Islet of Langerhans (tissue), 1 donor: Measurements from ENCODE around the gene PARVB.
"Not testable (repeated sequence)": the region's sequence is repeated elsewhere in the genome, so short reads cannot be mapped to it uniquely, and the experiment has no call there.

Experiments used
- FAIRE-seq: peaks from one replicate; lab custom pipeline; 2011; peaks lifted over from hg19 to GRCh38; lab: Jason Lieb, UNC

Gene PARVB

DNA sequence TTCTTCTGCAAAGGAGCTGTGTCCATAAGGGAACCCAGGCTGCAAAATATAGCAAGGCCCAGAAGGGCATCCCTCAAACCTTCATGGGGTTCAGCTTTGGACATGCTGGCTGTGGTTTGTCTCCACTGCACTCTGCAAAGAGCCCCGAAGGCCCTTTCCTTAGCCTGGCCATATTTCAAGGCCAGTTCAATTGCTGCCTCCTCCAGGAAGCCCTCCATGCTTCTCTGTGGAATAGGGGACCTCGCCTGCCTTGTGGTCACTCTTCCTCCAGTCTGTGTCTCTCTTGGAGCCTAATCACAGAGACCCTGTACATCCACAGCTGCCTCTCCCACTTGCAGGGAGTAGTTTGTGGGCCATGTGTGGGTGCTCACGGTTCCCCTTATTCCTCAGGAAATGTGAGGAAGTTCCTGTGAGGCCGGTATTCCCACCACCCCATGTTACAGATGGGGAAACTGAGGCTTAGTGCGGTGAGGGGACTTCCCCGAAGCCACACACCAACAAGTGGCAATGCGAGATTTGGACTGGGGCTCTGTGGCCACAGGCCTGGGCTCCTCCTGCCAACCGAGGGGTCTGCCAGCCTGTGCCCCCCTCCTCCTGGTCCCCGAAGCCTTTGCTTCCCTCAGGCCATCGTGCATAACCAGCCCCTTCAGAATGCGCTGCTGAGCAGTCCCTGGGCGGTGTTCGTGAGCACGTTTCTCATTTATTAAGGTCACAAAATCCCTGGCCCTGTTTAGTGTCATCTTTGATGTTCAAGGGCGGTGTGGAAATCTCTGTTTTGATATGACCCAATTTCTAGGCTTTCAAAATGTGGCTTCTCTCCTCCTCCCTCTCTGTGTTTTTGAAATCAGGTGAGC is 65.8 kb downstream of the PARVB start:
- FAIRE-seq = no peak

DNA sequence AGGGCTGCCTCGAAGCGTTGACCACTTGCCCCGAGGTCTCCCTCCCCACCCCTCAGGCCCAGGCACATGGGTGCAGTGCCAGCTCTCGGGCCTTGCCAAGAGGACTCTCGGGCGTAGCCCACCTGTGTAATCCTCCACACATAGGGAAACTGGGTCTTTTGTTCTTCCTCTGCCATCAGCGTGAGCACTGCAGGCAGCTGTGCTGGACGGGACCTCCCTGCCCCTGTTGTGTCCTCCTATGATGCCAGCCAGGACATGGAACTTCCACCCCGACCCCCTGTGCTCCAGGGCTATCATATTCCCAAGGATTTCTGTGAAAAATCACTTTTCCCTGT is 66.4 kb downstream of the PARVB start:
- no peak for FAIRE-seq

DNA sequence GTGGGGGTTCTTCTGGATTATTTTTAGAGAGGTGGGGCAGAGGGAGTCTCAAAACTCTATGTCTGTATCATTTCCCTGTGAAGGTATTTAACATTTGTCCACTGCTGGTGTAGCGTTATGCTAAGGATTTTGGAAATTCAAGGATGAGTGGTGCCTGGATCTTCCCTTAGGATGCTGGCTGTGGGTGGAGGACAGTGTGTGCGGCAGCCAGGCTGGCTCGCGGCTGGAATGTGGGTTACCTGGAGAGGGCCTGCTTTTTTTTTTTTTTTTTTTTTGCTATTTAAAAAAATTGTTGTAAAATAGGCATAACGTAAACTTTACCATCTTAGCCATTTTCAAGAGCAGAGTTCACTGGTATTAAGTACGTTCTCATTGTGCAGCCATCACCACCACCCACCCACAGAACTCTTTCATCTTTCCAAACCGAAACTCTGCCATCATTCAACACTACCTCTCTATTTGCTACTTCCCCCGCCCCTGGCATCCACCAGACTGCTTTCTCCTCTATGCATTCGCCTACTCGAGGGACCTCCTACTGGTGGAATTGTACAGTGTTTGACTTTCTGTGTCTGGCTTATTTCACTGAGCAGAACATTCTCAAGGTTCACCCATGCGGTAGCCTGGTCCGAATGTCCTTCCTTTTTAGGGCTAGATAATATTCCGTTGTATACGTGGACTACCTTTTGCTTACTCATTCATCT is 67.1 kb downstream of the PARVB start:
- FAIRE-seq = no peak

DNA sequence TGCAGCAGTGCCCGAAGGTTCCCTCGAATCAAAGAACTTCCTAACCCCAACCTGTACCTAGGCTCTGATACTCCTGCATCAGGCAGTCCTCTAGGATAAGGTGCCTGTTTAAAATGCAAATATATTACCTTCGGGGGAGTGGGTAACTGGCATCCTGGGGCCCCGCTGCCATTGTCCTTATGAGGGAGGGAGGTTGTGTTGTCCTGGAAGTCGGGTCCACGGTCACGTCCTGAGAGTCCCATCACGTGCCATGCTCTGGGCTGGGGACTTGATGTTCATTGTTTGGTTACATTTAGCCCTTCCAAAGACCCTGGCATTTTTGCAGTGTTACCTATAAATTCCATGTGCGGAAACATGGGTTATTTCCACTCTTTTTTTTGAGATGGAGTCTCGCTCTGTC is 67.6 kb downstream of the PARVB start:
- FAIRE-seq = no peak

DNA sequence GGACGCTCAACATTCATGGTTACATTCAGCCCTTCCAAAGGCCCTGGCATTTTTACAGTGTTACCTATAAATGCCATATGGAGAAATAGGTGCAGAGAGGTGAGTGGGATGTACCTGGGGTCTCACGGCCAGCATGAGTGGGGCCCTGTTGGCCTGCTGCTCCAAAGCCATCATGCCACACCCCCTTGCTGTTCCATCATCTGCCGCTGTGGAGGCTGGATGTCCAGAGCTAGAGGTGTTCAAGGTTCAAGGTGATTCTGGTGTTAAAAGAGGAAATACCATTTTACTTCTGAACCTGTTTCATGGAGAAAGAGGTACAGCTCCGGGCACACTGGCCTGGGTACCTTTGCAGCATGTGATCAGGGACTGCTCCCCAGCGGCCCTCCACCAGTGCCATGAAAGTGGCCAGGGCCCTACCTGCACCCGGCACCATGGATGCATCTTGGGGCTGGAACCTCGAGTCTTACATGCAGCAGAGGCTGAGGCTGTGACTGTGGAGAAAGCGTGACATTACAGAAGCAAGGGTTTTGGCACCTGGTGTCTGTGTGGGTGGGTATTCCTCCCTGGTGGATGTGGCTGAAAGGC is 68.6 kb downstream of the PARVB start:
- no peak for FAIRE-seq

DNA sequence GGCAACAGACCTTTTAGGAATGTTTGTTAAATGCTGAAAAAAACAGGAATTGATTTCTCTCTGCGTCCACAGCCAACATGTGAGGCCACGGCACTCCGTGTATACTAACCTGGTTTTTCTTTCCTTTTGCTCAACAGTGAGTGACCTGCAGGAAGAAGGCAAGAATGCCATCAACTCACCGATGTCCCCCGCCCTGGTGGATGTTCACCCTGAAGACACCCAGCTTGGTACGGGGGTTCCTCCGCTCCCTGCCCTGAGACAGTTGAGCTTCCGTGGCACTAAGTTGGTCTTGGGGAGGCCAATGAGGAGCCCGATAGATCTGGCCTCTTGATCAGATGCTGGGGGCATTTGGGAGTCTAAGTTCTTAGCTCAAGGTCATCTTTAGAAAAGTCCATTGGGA is 69.7 kb downstream of the PARVB start:
- no peak for FAIRE-seq

DNA sequence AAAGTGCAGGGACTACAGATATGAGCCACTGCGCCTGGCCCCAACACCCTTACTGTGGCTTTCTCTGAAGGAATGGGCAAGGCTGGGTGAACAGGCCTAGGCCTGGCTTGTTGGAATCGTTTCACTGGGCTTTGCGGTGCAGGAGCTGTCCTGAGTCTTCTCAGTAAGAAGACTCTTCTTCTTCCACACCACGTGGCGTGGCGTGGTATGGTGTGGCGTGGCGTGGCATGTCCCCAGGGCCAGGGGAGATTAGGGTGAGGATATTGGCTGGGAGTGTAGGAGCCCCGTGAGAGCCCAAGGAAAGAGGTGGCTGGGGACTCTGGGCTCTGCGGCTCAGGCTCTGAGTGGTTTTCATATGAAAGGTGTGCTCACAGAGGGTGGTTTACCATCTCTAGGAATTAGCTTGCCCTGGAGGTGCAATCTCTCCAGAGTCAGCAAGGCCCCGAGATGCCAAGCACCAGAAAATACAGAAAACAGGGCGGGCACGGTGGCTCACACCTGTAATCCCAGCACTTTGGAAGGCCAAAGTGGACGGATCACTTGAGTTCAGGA is 70.7 kb downstream of the PARVB start:
- FAIRE-seq = no peak

DNA sequence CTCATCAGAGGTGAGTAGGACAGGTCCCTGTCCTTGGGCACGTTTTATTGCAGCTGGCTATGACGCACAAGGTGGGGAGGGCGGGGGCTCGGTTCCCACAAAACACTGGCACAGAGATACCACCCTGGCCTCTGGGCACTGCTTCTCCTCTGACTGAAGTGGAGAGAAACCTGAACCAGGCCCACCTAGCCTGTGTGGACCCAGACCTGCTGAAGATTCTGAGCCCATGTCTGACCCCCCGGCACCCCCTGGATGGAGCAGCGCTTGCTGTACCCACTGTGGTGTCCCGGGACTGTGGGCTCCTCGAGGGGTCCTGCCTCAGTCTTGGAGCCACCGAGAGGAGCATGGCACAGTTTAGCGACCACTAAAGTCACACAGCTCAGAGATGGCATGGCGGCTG is 72.6 kb downstream of the PARVB start:
- no peak for FAIRE-seq

DNA sequence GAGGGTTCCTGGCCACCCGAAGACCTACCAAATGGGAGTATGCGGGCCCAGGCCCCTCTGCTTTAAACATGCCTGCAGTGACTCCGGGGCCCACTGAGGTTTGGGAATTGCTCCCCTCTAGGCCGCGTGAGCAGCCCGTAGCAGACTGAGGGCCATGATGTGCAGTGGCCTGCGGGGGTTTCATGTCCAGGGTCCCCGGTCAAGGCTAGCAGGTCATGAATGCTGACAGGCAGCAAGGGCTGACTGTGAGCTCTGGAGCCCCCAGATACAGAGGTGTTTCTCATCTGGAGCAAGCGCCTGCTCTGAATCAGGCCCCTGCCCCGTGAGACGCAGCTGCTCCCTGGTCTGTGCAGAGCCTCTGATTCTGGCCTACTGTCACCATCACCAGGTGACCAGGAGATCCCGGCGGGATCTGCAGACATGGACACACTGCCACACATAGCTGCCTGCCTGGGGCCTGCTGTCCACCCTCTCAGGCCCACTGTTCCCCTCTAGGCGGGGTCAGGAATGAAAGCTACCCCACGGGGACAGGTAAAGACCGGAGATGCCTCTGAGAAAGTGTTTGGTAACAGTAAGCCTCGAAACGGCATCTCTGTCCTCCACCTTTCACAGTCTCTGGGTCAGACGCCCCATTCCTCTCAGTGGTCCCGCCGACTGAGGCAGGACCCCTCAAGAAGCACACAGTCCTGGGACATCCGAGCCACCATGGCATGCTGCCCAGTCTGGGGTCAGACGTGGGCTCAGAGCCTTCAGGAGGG is 73.3 kb downstream of the PARVB start:
- no peak for FAIRE-seq

DNA sequence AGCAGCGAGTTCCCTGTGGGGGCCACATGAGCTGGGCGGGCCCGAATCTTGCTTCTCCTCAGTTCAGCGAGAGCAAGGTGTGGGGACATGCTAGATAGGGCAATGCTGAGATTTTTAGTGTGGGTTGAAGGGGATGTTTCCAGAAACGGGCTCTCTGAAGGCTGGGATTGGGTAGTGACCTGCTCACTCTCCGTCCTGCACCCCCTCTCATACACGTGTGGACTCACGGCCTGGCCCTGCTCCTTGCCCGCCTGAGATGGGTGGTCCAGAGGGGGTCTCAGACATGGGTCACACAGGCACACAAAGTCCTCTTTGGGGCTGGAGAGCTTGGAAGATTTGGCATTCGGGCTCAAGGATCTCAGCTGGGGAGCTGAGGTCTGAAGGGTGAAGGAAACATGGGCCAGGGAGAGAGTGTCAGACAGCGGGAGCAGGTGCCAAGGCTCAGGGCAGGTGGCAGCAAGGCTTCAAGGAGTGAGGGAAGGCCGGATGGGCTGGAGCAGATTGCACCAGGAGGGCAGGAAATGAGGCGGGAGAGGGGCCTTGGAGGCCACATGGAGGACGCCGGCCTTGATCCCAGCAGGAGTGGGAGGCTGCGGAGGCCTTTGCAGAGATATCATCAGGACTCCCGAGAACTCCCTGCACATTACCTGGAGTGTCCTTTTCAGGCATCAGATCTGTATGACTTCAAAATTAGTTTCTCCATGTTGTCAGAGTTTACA is 74.1 kb downstream of the PARVB start:
- FAIRE-seq = no peak

DNA sequence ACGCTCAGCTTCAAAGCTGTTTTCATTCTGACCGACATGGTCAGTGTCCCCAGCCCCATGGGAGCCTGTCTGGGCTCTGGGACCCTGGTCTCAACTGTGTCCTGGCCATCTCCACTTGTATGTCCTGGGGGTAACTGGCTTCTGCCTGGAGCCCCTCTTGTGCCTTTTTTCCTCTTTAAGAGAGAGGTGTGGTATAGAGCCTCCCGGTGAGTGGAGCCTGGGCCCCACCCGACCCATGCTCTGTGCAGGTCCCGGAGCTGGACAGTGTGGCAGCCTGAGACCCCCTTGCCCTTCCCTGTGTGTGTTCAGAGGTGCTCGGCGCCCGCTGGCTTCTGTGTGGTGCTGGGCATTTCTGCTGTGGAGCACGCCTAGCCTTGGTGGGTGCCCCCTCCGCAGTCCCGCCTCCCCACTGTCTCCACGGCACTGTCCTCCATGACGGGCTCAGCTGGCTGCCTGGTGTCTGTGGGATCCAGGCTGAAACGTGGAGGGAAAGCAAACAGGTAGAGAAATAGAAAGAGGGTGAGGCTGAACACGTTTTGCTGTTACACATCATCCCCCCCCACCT is 74.9 kb downstream of the PARVB start:
- FAIRE-seq = no peak

DNA sequence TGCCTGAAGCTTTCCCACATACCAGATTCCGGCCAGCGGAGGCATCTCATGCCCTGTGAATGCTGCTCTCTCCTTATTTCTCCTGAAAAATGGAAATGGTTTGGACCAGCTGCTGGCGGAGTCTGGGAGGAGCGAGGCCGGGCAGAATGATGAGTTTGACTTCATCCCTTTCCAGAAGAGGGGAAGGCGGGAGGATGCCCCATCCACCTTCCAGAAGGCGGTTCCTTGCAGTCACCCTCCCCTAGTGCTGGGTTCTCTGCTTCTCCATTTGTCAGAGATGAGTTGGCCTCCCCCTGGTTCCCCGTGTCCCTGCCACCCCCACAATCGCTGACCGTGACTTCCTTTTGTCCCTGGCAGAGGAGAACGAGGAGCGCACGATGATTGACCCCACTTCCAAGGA is 75.6 kb downstream of the PARVB start:
- no peak for FAIRE-seq

DNA sequence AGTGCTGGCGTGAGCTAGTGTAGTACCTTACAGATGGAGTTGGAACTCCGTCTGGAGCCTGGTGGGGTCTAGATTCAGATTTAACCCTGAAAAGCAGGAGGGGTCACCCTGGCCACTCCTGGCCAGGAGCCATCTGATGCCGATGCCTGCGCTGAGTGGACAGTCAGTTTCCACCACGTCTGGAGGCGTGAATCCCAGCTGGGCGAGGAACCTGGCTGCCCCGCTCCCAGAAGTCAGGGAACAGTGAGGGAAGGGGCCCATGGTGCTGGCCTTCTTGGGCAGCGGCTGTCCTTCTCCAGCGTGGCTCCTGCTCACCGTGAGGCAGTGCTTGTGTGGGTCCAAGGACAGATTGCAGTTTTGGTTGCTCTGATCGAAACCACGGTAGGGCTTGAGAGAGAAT is 76.3 kb downstream of the PARVB start:
- no peak for FAIRE-seq

DNA sequence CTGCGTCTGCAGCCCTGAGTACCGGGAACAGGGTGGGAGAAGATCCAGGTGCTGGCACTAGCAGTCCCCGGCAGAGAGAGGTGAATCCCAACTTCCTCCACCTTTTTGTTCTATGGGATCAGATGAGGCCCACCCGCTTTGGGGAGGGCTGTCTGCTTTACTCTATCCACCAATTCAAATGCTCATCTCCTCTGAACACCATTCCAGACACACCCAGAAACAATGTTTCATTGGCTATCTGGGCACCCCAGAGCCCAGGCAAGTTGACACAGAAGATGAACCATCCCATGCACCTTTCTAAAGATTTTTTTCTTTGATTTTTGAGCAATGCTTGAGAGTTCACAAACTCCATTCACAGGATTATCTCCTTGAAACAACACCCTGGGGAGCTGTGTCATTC is 78.0 kb downstream of the PARVB start:
- FAIRE-seq = no peak

DNA sequence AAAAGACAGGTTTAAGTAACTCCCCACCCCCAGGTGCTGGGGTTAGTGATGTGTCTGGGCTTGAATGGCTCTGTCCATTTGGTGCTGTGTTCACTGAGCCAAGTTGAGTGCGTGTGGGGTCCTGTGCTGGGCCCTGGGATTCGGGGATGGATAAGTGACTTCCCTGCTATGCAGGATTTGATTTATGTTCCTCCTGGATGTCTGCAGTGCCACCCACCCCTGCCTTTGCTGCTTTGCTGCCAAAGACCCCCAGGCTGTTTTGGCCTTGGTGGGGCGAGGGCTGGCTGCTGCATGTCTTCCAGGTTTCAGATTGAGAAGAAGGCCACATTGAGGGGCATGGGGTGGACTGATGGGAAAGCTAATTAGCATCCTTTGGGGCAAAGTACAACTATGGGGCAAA is 78.8 kb downstream of the PARVB start:
- no peak for FAIRE-seq

DNA sequence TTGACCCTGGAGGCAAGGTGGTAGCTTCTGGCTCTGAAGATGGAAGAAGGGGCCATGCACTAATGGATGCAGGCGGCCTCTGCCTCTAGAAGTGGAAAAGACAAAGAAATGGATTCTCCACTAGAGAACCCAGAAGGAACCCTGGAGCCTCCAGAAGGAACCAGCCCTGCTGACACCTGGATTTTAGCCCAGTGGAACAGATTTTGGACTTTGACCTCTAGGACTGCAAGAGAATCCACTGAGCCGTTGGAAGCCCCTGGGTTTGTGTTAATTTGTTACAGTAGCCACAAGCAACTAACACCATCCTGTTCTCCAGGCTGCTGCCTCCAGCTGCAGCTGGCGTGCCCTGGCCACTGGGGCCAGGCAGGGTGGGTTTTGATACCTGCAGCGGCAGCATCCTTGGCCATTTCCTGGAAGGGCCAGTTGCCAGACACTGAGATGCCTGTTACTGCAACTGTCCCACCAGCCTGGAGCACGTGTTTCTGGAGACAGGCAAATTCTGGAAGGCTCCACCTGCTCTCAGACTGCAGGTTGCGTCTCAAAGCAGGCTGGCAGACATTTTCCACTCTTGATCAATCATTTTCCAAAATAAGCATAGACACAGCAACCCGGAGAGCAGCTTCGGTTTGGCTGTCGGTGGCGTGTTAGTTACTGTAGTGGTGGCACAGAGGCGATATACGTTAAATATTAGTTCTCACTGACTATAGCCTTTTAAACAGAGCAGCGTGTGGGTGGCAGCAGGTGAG is 79.8 kb downstream of the PARVB start:
- no peak for FAIRE-seq

DNA sequence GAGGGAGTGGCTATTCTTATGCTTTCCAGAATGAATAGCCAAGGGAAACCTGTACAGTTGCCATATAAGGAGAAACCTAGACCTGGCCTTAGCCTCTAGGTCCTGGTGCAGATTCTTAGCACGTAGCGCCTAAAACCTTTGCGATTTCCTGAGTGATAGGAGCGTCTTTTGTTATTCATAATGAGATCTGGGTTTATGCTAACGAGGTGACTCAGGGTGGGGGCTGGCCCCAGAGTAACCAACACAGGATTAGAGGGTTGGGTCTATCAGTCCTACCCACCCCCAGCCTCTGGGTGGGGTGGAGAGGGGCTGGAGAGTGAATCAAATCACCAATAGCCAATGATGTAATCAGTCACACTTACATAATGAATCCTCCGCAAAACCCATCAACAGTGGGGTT is 83.2 kb downstream of the PARVB start:
- FAIRE-seq = no peak

DNA sequence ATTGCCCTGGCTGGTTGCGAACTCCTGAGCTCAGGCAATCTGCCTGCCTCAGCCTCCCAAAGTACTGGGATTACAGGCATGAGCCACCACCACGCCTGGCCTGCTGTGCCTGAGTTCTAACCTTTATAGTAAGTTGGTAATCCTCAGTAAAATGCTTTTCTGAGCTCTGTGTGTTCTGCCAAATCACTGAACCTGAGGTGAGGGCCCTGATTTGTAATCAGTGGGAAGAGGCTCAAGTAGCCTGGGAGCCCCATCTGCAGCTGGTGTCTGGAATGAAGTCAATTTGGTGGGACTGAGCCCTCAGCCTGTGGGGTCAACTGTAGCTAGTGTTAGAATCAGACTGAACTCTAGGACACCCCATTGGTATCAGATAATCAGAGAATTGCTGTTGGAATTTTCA is 84.0 kb downstream of the PARVB start:
- FAIRE-seq = no peak

DNA sequence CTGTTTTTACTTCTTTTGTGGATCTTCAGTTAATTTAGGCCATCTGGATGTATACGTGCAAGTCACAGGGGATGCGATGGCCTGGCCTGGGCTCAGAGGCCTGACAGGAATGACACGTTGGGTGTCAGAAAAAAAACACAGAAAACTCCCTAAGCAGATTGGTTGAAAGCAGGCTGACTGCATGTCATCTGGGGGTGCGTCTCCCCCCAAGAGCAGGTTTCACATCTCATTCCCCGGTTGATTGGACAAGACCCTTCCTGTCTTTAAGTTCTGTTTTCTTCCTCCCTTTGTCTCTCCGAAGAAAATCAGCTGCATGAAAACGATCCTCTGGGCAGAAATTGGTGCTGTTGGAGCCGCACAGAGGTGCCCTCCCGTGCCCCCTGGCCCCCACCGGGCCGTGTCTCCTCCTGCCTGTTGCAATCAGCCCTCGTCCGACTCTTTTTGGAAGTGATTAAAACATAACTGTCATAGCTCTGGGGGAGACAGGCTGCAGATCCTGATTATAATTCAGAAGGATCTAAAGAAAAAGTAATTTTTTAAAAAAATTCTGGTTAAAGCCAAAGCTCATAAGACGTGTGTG is 84.8 kb downstream of the PARVB start:
- FAIRE-seq = no peak

DNA sequence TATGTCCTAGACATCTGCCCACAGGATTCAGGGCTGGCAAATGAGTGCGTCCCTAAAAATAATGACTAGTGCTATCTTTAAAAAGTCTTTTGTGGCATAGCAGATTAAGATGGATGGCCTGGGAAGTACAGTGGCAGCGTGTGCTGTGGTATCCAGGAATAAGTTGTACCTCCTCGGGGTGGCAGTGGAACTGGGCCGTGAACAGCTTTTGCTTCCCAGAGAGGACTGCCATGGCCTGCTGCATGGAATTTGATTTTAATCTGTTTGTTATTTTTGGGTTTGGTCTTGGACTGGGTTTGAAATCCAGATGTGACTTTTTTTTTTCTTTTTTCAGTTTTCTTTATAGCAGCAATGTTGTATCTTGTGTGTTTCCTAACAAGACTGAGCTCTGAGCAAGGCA is 85.3 kb downstream of the PARVB start:
- no peak for FAIRE-seq

DNA sequence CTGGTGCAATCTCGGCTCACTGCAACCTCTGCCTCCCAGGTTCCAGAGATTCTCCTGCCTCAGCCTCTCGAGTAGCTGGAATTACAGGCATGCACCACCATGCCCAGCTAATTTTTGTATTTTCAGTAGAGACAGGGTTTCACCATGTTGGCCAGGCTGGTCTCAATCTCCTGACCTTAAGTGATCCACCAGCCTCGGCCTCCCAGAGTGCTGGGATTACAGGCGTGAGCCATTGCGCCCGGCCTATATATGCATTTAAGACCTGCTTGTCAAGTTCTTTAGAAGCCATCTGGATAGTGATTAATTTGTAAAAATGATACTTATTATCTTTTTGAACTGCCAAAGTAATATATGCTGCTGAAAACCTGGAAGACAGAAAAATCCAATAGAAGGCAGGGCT is 86.6 kb downstream of the PARVB start:
- not testable (repeated sequence) for FAIRE-seq
